Mammary epithelial cell (primary cell): ENCODE data around the gene SCN9A.

Experiments used
- CTCF ChIP-seq, 2 donors: IDR thresholded peaks in 1 of 2; conservative IDR thresholded peaks in 1 of 2; 2 replicates each; pipeline ENCODE4 v1.5.1; 2011 to 2012; ENCODE audit warnings: inconsistent platforms in 2 of 2, low read length in 2 of 2, mild to moderate bottlenecking in 2 of 2, control low read depth in 1 of 2, low read depth in 1 of 2; ENCODE audit not compliant: insufficient read depth in 1 of 2; ENCODE audit errors: extremely low read depth in 1 of 2
- EZH2 ChIP-seq: IDR thresholded peaks from 2 replicates; pipeline ENCODE4 v1.6.1; 2012; ENCODE audit warnings: low read length, inconsistent platforms, borderline replicate concordance

GRCh38 chr2:166344286-166345113 is 31.2 kb downstream of the SCN9A start:
- TF ChIP-seq CTCF (conservative IDR thresholded peaks at IDR 0.05 in 1 of 2, IDR thresholded peaks at IDR 0.05 in 1 of 2; ENCODE audit: extremely low read depth in 1 of 2, insufficient read depth in 1 of 2, low read depth in 1 of 2, low read length in 2 of 2) (no peak), EZH2 (no peak)
